Measurements from ENCODE around the gene KCNAB2.

DNA sequence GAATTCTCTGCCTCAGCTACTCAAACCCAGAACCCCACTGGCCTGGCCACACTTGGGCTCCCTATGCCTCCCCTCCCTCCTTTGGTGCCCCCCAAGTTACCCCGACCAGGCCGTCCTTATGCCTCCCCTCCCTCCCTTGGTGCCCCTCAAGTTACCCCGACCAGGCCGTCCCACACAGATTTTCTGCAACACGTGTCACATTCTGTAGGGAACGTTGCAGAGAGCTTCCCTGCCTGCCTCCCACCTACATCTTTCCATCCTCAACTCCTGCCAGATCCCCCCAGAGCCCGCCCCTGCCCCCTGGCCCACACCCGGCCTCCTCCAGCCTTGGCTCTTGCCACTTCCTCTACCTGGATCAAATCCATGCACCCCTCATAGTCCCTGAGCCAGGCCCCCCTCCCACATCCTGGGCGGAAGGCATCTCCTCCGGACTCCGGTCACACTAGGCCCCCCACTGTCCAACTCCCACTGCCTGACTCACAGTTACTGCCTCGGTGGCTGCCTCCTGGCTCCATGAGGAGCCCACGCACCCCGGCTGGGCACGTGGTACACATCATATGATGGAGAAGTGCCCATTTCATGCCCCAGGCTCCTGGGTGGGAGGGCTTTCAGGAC, 41.2 kb downstream of the KCNAB2 start:
- no peak for TF ChIP-seq EZH2 (IDR thresholded peaks at IDR 0.05; ENCODE audit: insufficient read depth, poor library complexity, severe bottlenecking)
- TF ChIP-seq EZH2phosphoT487 (IDR thresholded peaks at IDR 0.05; ENCODE audit: insufficient read depth, low read depth), result no peak

Data from GM23248 (cell line).